H1 (cell line): ENCODE results near the gene GIT1. TPM values are rescaled to one million over a fixed set of nuclear protein-coding genes. Genes with fewer than 3 reads are reported as not detected.
A peak's percentile ranks its signal among the peaks of the same experiment; 100 is the strongest.

ENCODE experiments used
- ASH2L ChIP-seq: fragments of 200-600, 300-600 bp; sonication (generic); IDR thresholded peaks from one replicate; pipeline ENCODE4 v1.7.1; 2017; ENCODE audit warnings: low read length
- BACH1 ChIP-seq: IDR thresholded peaks from 2 replicates; pipeline ENCODE4 v1.6.1; 2012; ENCODE audit warnings: low read length, improper control_type of control experiment
- BCL11A ChIP-seq, 2 experiments: IDR thresholded peaks; one replicate each; pipeline ENCODE4 v1.6.1; 2011; ENCODE audit warnings: low read depth in 2 of 2, low read length in 2 of 2, mild to moderate bottlenecking in 2 of 2
- BRCA1 ChIP-seq: IDR thresholded peaks from 2 replicates; pipeline ENCODE4 v1.6.1; 2012; ENCODE audit warnings: low read depth, low read length, improper control_type of control experiment
- CBX5 ChIP-seq: fragments of 300-800, 300-1000 bp; sonication (generic); IDR thresholded peaks from 2 replicates; pipeline ENCODE4 v1.7.1; 2016; ENCODE audit warnings: antibody characterized with exemption, low read length, low read depth
- CBX8 ChIP-seq: fragments of 300-800, 300-1000 bp; sonication (generic); IDR thresholded peaks from 2 replicates; pipeline ENCODE4 v1.7.1; 2016; ENCODE audit warnings: low read depth, low read length, borderline replicate concordance
- CEBPB ChIP-seq: IDR thresholded peaks from 2 replicates; pipeline ENCODE4 v1.6.1; 2012; ENCODE audit warnings: low read depth, low read length
- CHD2 ChIP-seq: IDR thresholded peaks from 2 replicates; pipeline ENCODE4 v1.6.1; 2012; ENCODE audit warnings: low read length, improper control_type of control experiment
- CREB1 ChIP-seq: IDR thresholded peaks from 2 replicates; pipeline ENCODE4 v1.6.1; 2012; ENCODE audit warnings: inconsistent platforms
- EGR1 ChIP-seq: IDR thresholded peaks from 2 replicates; pipeline ENCODE4 v1.6.1; 2011; ENCODE audit warnings: low read depth, low read length, borderline replicate concordance
- GTF2F1 ChIP-seq: IDR thresholded peaks from 2 replicates; pipeline ENCODE4 v1.6.1; 2012; ENCODE audit warnings: low read depth, low read length, improper control_type of control experiment, borderline replicate concordance
- KDM1A ChIP-seq: fragments of 200-600, 300-600 bp; sonication (generic); IDR thresholded peaks from 2 replicates; pipeline ENCODE4 v1.7.1; 2016; ENCODE audit warnings: mild to moderate bottlenecking, low read length, borderline replicate concordance
- KDM4A ChIP-seq: IDR thresholded peaks from one replicate; pipeline ENCODE4 v1.7.1; 2012; ENCODE audit warnings: low read depth, mild to moderate bottlenecking, moderate library complexity, low read length, inconsistent platforms; ENCODE audit not compliant: severe bottlenecking
- POLR2AphosphoS5 ChIP-seq: IDR thresholded peaks from 2 replicates; pipeline ENCODE4 v1.6.1; 2011; ENCODE audit warnings: low read depth, low read length
- POU5F1 ChIP-seq: IDR thresholded peaks from 2 replicates; pipeline ENCODE4 v1.6.1; 2011; ENCODE audit warnings: low read depth, mild to moderate bottlenecking, low read length, moderate library complexity
- RFX5 ChIP-seq: IDR thresholded peaks from 2 replicates; pipeline ENCODE4 v1.6.1; 2011; ENCODE audit warnings: low read depth, low read length, improper control_type of control experiment, borderline replicate concordance
- RNF2 ChIP-seq: fragments of 200-900, 300-1000 bp; sonication (generic); IDR thresholded peaks from 2 replicates; pipeline ENCODE4 v1.7.1; 2016; ENCODE audit warnings: borderline replicate concordance, low read depth, mild to moderate bottlenecking, antibody characterized with exemption, low read length; ENCODE audit not compliant: poor library complexity, severe bottlenecking; ENCODE audit errors: missing control alignments
- RXRA ChIP-seq: IDR thresholded peaks from 2 replicates; pipeline ENCODE4 v1.6.1; 2011; ENCODE audit warnings: low read depth, mild to moderate bottlenecking, low read length, moderate library complexity; ENCODE audit not compliant: insufficient read depth
- SIN3A ChIP-seq, 2 experiments: IDR thresholded peaks in 1 of 2; conservative IDR thresholded peaks in 1 of 2; 2 replicates each; pipeline ENCODE4 v1.6.1; 2011 to 2012; ENCODE audit warnings: low read length in 2 of 2, improper control_type of control experiment in 1 of 2, low read depth in 1 of 2, mild to moderate bottlenecking in 1 of 2
- SP1 ChIP-seq: IDR thresholded peaks from 2 replicates; pipeline ENCODE4 v1.6.1; 2011; ENCODE audit warnings: low read depth, low read length
- SP4 ChIP-seq: IDR thresholded peaks from 2 replicates; pipeline ENCODE4 v1.6.1; 2012; ENCODE audit warnings: low read length, inconsistent platforms
- TBP ChIP-seq: IDR thresholded peaks from 2 replicates; pipeline ENCODE4 v1.6.1; 2011; ENCODE audit warnings: low read depth, low read length, improper control_type of control experiment
- TCF12 ChIP-seq: IDR thresholded peaks from 2 replicates; pipeline ENCODE4 v1.6.1; 2011; ENCODE audit warnings: low read depth, mild to moderate bottlenecking, low read length
- polyA plus RNA-seq, 7 experiments: library from polyadenylated mRNA; depleted of rRNA in 3 of 7; stranded (reverse) in 5 of 7; unstranded in 2 of 7; fragments of >200 nt in 5 of 7; fragments of 200-250 nt in 2 of 7; gene quantifications; 1 replicate in 5 of 7; 2 replicates in 1 of 7; 4 replicates in 1 of 7; pipeline versions ENCODE4 v1.2.1 to v1.2.3, GENCODE V29; 2011 to 2013; ENCODE audit warnings: missing spikeins in 2 of 7, mixed read lengths in 2 of 7
- total RNA-seq: library from RNA; stranded (reverse); fragmentation: NEBNext Ultra II Directional; extraction: Animal tissue kit (Norgen Biotek cat#: 25700); gene quantifications from 2 replicates; pipeline ENCODE4 v1.2.1, GENCODE V29; 2021
- TF ChIP-seq, protein P1 (sequence below), 3 experiments: IDR thresholded peaks; 1 replicate in 2 of 3; 2 replicates in 1 of 3; pipeline versions ENCODE4 v1.5.1 to v1.6.1; 2011; ENCODE audit warnings: low read length in 3 of 3, mild to moderate bottlenecking in 3 of 3, inconsistent platforms in 2 of 3, low read depth in 1 of 3, moderate library complexity in 1 of 3; ENCODE audit not compliant: insufficient read depth in 1 of 3; ENCODE audit errors: control extremely low read depth in 1 of 3

The GIT1 gene
- total and polyA plus RNA-seq, 2 of the 8 experiments (the other 6 are each of a cell fraction or from before 2014, with no cell fraction given) = 62.4 to 63.0 TPM

- TF ChIP-seq RXRA = no peak
- no peak for TF ChIP-seq TBP
- no peak for TF ChIP-seq CHD2
- no peak for TF ChIP-seq RFX5
- peak; percentile 40 for TF ChIP-seq ASH2L
- peak in 1 of 2 experiments; percentile 50; a peak in 1 of 4 replicates for TF ChIP-seq SIN3A (conservative IDR thresholded peaks at IDR 0.05 in 1 of 2, IDR thresholded peaks at IDR 0.05 in 1 of 2; ENCODE audit: low read depth in 1 of 2, low read length in 2 of 2)
- TF ChIP-seq CREB1 = peak; percentile 69; the same call in 1 of the 2 replicates
- no peak for TF ChIP-seq CBX5
- TF ChIP-seq POLR2AphosphoS5 = peak; percentile 60; the same call in 1 of the 2 replicates
- TF ChIP-seq SP4 = 0 out of 2 replicates have a peak, but pooled peaks have one; percentile 43
- no peak for TF ChIP-seq RNF2
- TF ChIP-seq CEBPB = no peak
- no peak; the same call in 1 of the 2 replicates for TF ChIP-seq GTF2F1
- peak; percentile 82 for TF ChIP-seq BACH1
- TF ChIP-seq KDM4A = peak; percentile 77
- TF ChIP-seq, protein P1, sequence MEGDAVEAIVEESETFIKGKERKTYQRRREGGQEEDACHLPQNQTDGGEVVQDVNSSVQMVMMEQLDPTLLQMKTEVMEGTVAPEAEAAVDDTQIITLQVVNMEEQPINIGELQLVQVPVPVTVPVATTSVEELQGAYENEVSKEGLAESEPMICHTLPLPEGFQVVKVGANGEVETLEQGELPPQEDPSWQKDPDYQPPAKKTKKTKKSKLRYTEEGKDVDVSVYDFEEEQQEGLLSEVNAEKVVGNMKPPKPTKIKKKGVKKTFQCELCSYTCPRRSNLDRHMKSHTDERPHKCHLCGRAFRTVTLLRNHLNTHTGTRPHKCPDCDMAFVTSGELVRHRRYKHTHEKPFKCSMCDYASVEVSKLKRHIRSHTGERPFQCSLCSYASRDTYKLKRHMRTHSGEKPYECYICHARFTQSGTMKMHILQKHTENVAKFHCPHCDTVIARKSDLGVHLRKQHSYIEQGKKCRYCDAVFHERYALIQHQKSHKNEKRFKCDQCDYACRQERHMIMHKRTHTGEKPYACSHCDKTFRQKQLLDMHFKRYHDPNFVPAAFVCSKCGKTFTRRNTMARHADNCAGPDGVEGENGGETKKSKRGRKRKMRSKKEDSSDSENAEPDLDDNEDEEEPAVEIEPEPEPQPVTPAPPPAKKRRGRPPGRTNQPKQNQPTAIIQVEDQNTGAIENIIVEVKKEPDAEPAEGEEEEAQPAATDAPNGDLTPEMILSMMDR (IDR thresholded peaks at IDR 0.05; ENCODE audit: control extremely low read depth in 1 of 3, insufficient read depth in 1 of 3, low read depth in 1 of 3, low read length in 3 of 3) = peak; percentile 75 to 85 (median 80)
- TF ChIP-seq CBX8 = no peak
- no peak for TF ChIP-seq KDM1A
- no peak for TF ChIP-seq POU5F1
- no peak for TF ChIP-seq TCF12
- no peak for TF ChIP-seq EGR1
- no peak for TF ChIP-seq BCL11A (IDR thresholded peaks at IDR 0.05; ENCODE audit: low read depth in 2 of 2, low read length in 2 of 2)
- TF ChIP-seq BRCA1 = no peak
- no peak for TF ChIP-seq SP1
These were observed 23.9 kb upstream of the GIT1 start (continued) for GRCh38 chr17:29613352-29613837.
